Measurements from ENCODE around the gene NKD2.

- TF ChIP-seq, protein P1, sequence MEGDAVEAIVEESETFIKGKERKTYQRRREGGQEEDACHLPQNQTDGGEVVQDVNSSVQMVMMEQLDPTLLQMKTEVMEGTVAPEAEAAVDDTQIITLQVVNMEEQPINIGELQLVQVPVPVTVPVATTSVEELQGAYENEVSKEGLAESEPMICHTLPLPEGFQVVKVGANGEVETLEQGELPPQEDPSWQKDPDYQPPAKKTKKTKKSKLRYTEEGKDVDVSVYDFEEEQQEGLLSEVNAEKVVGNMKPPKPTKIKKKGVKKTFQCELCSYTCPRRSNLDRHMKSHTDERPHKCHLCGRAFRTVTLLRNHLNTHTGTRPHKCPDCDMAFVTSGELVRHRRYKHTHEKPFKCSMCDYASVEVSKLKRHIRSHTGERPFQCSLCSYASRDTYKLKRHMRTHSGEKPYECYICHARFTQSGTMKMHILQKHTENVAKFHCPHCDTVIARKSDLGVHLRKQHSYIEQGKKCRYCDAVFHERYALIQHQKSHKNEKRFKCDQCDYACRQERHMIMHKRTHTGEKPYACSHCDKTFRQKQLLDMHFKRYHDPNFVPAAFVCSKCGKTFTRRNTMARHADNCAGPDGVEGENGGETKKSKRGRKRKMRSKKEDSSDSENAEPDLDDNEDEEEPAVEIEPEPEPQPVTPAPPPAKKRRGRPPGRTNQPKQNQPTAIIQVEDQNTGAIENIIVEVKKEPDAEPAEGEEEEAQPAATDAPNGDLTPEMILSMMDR (conservative IDR thresholded peaks at IDR 0.05; ENCODE audit: low read length) = no peak
- TF ChIP-seq EZH2phosphoT487 (IDR thresholded peaks at IDR 0.05; ENCODE audit: borderline replicate concordance) = no peak
Observed at GRCh38 chr5:1058083-1058945, 49.7 kb downstream of the NKD2 start.
